ENCODE measurements around the gene MCHR2.

Gene MCHR2

DNA sequence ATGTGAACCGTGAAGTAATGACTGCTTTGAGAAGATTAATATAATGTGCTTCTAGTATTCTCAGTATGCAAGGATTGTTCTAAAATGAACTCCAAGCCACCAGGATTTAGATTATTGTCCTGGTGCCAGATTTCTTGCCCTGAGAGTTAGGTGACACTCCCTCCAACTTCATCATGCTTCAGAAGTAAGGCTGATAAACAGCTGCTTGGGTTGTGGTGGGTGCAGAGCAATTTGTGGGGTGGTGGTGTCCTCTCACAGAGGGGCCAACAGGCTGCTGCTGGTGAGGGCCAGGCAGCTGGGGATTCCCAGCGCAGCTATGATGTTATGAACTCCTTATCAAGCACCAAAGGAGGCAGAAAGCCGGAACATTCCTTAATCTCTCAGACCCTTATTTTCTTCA, 114.6 kb downstream of the MCHR2 start:
- TF ChIP-seq, protein P1, sequence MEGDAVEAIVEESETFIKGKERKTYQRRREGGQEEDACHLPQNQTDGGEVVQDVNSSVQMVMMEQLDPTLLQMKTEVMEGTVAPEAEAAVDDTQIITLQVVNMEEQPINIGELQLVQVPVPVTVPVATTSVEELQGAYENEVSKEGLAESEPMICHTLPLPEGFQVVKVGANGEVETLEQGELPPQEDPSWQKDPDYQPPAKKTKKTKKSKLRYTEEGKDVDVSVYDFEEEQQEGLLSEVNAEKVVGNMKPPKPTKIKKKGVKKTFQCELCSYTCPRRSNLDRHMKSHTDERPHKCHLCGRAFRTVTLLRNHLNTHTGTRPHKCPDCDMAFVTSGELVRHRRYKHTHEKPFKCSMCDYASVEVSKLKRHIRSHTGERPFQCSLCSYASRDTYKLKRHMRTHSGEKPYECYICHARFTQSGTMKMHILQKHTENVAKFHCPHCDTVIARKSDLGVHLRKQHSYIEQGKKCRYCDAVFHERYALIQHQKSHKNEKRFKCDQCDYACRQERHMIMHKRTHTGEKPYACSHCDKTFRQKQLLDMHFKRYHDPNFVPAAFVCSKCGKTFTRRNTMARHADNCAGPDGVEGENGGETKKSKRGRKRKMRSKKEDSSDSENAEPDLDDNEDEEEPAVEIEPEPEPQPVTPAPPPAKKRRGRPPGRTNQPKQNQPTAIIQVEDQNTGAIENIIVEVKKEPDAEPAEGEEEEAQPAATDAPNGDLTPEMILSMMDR (IDR thresholded peaks at IDR 0.05; ENCODE audit: low read depth, low read length): no peak
- H3K4me3 ChIP-seq (ENCODE audit: low read depth, low read length): no peak overlapping the region

DNA sequence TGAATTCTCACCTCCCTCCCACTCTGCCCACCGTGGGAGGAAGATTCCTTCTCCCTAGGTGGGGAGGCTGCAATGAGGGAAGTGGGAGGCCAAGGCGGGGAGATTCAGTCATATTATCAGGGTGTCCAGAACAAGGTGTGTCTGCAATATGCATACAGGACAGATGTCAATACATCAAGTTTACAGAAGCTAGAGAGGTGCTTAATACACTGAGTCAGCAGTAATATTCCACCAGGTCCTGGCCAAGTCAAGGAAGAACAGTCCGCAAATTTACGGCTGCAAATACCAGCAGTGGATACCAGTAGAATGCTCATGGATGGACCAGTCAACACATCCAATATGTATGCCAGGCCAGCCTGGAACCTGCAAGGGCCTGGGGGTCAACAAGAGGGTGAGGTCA, 119.0 kb downstream of the MCHR2 start:
- no peak overlapping the region for H3K4me3 ChIP-seq (ENCODE audit: low read depth, low read length)
- TF ChIP-seq, protein P1 (IDR thresholded peaks at IDR 0.05; ENCODE audit: low read depth, low read length): no peak

DNA sequence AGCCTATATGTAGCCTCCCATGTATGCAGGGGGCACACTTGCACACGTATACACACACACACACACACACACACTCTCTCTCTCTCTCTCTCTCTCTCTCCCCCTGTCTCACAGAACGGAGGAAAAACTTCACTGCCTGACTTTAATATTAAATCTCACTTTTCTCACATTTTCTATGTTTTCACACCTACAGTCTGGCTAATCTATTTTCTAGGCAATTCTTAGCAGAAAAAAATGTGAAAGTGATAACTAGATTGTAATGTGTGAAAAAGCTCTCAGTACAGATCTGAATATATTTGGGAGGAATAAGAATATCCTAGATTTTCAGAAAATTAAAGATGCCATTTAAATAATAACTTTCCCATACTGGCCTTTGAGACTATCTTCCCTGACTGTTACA, 120.9 kb downstream of the MCHR2 start:
- TF ChIP-seq, protein P1 (IDR thresholded peaks at IDR 0.05; ENCODE audit: low read depth, low read length): no peak
- no peak overlapping the region for H3K4me3 ChIP-seq (ENCODE audit: low read depth, low read length)

DNA sequence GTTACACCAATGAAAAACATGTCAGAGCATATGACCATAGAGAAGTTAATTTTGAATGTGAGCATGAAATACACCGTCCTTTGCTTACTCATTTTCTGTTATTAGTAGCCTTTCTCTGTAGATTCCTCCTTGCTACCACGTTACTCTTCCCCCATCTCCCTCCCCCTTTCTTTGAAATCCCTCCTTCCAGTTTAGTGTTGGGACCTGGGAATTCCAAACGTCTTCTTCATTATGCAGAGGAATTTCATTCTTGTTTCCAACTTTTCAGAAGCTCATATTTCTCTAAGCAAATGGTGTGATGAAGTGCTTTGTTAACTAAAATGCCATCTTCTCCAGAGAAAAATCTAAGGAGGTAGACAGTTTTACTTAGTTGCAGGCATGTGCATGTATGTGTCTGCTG, 122.4 kb downstream of the MCHR2 start:
- TF ChIP-seq, protein P1 (IDR thresholded peaks at IDR 0.05; ENCODE audit: low read depth, low read length): no peak
- H3K4me3 ChIP-seq (ENCODE audit: low read depth, low read length): no peak overlapping the region
